H9 (cell line): ENCODE results near the gene SPDL1. TPM values are rescaled to one million over a fixed set of nuclear protein-coding genes. Genes with fewer than 3 reads are reported as not detected.

Source experiments
- DNase-seq: peaks from one replicate; pipeline ENCODE4 v3.0.0-alpha.2; 2017
- H2AFZ ChIP-seq: one replicate; pipeline ENCODE4 v1.6.1; 2013; ENCODE audit warnings: mild to moderate bottlenecking, low read length, control low read depth, moderate library complexity
- H2AK5ac ChIP-seq: 2 replicates; pipeline ENCODE4 v1.6.1; 2013; ENCODE audit warnings: low read length, control low read depth, mixed read lengths; ENCODE audit not compliant: insufficient read length
- H2BK120ac ChIP-seq: one replicate; pipeline ENCODE4 v1.6.1; 2013; ENCODE audit warnings: low read depth, mild to moderate bottlenecking, low read length, control low read depth, inconsistent platforms; ENCODE audit not compliant: poor library complexity, severe bottlenecking
- H2BK12ac ChIP-seq: 2 replicates; pipeline ENCODE4 v1.6.1; 2013; ENCODE audit warnings: low read length, control low read depth, mixed read lengths, low read depth; ENCODE audit not compliant: insufficient read length
- H2BK15ac ChIP-seq: 2 replicates; pipeline ENCODE4 v1.6.1; 2013; ENCODE audit warnings: low read depth, low read length, control low read depth
- H2BK20ac ChIP-seq: one replicate; pipeline ENCODE4 v1.6.1; 2013; ENCODE audit warnings: low read depth, mild to moderate bottlenecking, low read length, control low read depth, inconsistent platforms; ENCODE audit not compliant: poor library complexity, severe bottlenecking
- H2BK5ac ChIP-seq: 2 replicates; pipeline ENCODE4 v1.6.1; 2013; ENCODE audit warnings: low read length, control low read depth, mixed read lengths; ENCODE audit not compliant: insufficient read length
- H3K14ac ChIP-seq: 2 replicates; pipeline ENCODE4 v1.6.1; 2013; ENCODE audit warnings: low read length, control low read depth; ENCODE audit not compliant: insufficient read depth
- H3K18ac ChIP-seq: 2 replicates; pipeline ENCODE4 v1.6.1; 2013; ENCODE audit warnings: low read depth, mild to moderate bottlenecking, mixed read lengths, low read length, control low read depth; ENCODE audit not compliant: insufficient read length
- H3K23ac ChIP-seq: 2 replicates; pipeline ENCODE4 v1.6.1; 2013; ENCODE audit warnings: low read length, control low read depth, mixed read lengths, low read depth; ENCODE audit not compliant: insufficient read length
- H3K23me2 ChIP-seq: 2 replicates; pipeline ENCODE4 v1.6.1; 2013; ENCODE audit warnings: low read depth, mild to moderate bottlenecking, mixed read lengths, low read length, control low read depth; ENCODE audit not compliant: insufficient read length, poor library complexity, severe bottlenecking
- H3K27ac ChIP-seq: 2 replicates; pipeline ENCODE4 v1.5.1; 2013; ENCODE audit warnings: low read length, control low read depth, mixed read lengths, low read depth; ENCODE audit not compliant: insufficient read length
- H3K27me3 ChIP-seq: 2 replicates; pipeline ENCODE4 v1.6.1; 2013; ENCODE audit warnings: low read length, control low read depth, inconsistent platforms; ENCODE audit not compliant: insufficient read depth
- H3K4ac ChIP-seq: 2 replicates; pipeline ENCODE4 v1.6.1; 2013; ENCODE audit warnings: low read depth, mild to moderate bottlenecking, control low read depth, inconsistent platforms, low read length, moderate library complexity
- H3K4me1 ChIP-seq: 2 replicates; pipeline ENCODE4 v1.6.1; 2013; ENCODE audit warnings: low read length, control low read depth, inconsistent platforms; ENCODE audit not compliant: insufficient read depth
- H3K4me2 ChIP-seq: 2 replicates; pipeline ENCODE4 v1.6.1; 2013; ENCODE audit warnings: low read length, control low read depth, mixed read lengths; ENCODE audit not compliant: insufficient read length, insufficient read depth
- H3K56ac ChIP-seq: 2 replicates; pipeline ENCODE4 v1.6.1; 2013; ENCODE audit warnings: low read depth, mild to moderate bottlenecking, mixed read lengths, low read length, control low read depth; ENCODE audit not compliant: insufficient read length
- H3K79me1 ChIP-seq: 2 replicates; pipeline ENCODE4 v1.6.1; 2013; ENCODE audit warnings: low read depth, mild to moderate bottlenecking, moderate library complexity, low read length, control low read depth, inconsistent platforms; ENCODE audit not compliant: insufficient read depth, poor library complexity, severe bottlenecking
- H3K79me2 ChIP-seq: 2 replicates; pipeline ENCODE4 v1.6.1; 2013; ENCODE audit warnings: low read length, control low read depth, inconsistent platforms; ENCODE audit not compliant: insufficient read depth
- H3K9ac ChIP-seq: 2 replicates; pipeline ENCODE4 v1.6.1; 2013; ENCODE audit warnings: low read length, control low read depth, mixed read lengths; ENCODE audit not compliant: insufficient read length; ENCODE audit errors: extremely low read depth
- H3K9me3 ChIP-seq: one replicate; pipeline ENCODE4 v1.6.1; 2013; ENCODE audit warnings: low read depth, low read length, inconsistent platforms; ENCODE audit not compliant: control insufficient read depth
- H3T11ph ChIP-seq: one replicate; pipeline ENCODE4 v1.6.1; 2013; ENCODE audit warnings: mild to moderate bottlenecking, low read length, control low read depth, inconsistent platforms
- H4K20me1 ChIP-seq: one replicate; pipeline ENCODE4 v1.6.1; 2013; ENCODE audit not compliant: control insufficient read depth, insufficient read length, insufficient read depth
- H4K5ac ChIP-seq: 2 replicates; pipeline ENCODE4 v1.6.1; 2013; ENCODE audit warnings: low read depth, mild to moderate bottlenecking, mixed read lengths, low read length, control low read depth; ENCODE audit not compliant: insufficient read length
- H4K8ac ChIP-seq: replicated peaks from 2 replicates; pipeline ENCODE4 v1.6.1; 2013; ENCODE audit warnings: low read length, control low read depth, mixed read lengths, low read depth; ENCODE audit not compliant: insufficient read length
- H4K91ac ChIP-seq: 2 replicates; pipeline ENCODE4 v1.6.1; 2013; ENCODE audit warnings: low read depth, mild to moderate bottlenecking, moderate library complexity, mixed read lengths, low read length, control low read depth; ENCODE audit not compliant: insufficient read length
- H3K27ac Mint-ChIP-seq, 3 experiments: 2 replicates in 2 of 3; 3 replicates in 1 of 3; pipeline ENCODE4 v1.8.0; 2020 to 2021; ENCODE audit warnings: mixed read lengths in 3 of 3, mild to moderate bottlenecking in 1 of 3, moderate library complexity in 1 of 3
- H3K27me3 Mint-ChIP-seq: 2 replicates; pipeline ENCODE4 v1.8.0; 2021; ENCODE audit warnings: low read depth, mild to moderate bottlenecking, moderate library complexity, mixed read lengths
- H3K36me3 Mint-ChIP-seq, 3 experiments: 2 replicates in 2 of 3; 3 replicates in 1 of 3; pipeline ENCODE4 v1.8.0; 2020 to 2021; ENCODE audit warnings: low read depth in 3 of 3, mixed read lengths in 3 of 3; ENCODE audit not compliant: insufficient read depth in 1 of 3
- H3K4me1 Mint-ChIP-seq, 2 experiments: 2 replicates each; pipeline ENCODE4 v1.8.0; 2020; ENCODE audit warnings: mixed read lengths in 2 of 2
- H3K4me3 Mint-ChIP-seq, 2 experiments: 2 replicates in 1 of 2; 3 replicates in 1 of 2; pipeline ENCODE4 v1.8.0; 2020 to 2021; ENCODE audit warnings: mild to moderate bottlenecking in 2 of 2, mixed read lengths in 2 of 2, moderate library complexity in 1 of 2
- H3K9me3 Mint-ChIP-seq, 2 experiments: 2 replicates in 1 of 2; 3 replicates in 1 of 2; pipeline ENCODE4 v1.8.0; 2020; ENCODE audit warnings: mild to moderate bottlenecking in 2 of 2, mixed read lengths in 2 of 2, moderate library complexity in 1 of 2
- CTCF ChIP-seq: fragments of 200-600 bp; sonication (generic); conservative IDR thresholded peaks from 3 replicates; pipeline ENCODE4 v1.8.0; 2021; ENCODE audit warnings: antibody characterized with exemption, mild to moderate bottlenecking
- WGBS: extraction: QIAGEN DNeasy Blood & Tissue Kit; methylation state at CpG from one replicate; pipeline ENCODE4 v1.1.7; 2013; ENCODE audit warnings: missing lambda C conversion rate, low lambda C conversion rate, mixed read lengths; ENCODE audit not compliant: insufficient read length; ENCODE audit errors: extremely low coverage; 5-methylcytosine and 5-hydroxymethylcytosine counted together
- total RNA-seq: library from RNA; stranded (reverse); gene quantifications from 2 replicates; pipeline ENCODE4 v1.2.1, GENCODE V29; 2021

Gene SPDL1
- total RNA-seq, 1 experiment from 2014 or later = 49.4 TPM

GRCh38 chr5:169647566-169647965 is 64.0 kb downstream of the SPDL1 start:
- H2BK20ac ChIP-seq = no peak overlapping the region
- H3K4me3 Mint-ChIP-seq = no peak overlapping the region

More at GRCh38 chr5:169647566-169647965, 64.0 kb downstream of the SPDL1 start:
- Mint-ChIP-seq H3K4me1 (peaks cover 22 to 28% of the 10 kb centered on the region in 2 experiments), H3K27me3 (no peaks in the 10 kb centered on the region), H3K27ac (no peak overlapping the region), H3K9me3 (no peaks in the 10 kb centered on the region), H3K36me3 (no peaks in the 10 kb centered on the region)
- Histone ChIP-seq H3K79me1 (no peaks in the 10 kb centered on the region), H3K4me1 (no peaks in the 10 kb centered on the region), H3K23ac (no peak overlapping the region), H2AK5ac (no peak overlapping the region), H4K91ac (no peak overlapping the region), H2BK12ac (no peak overlapping the region), H3K18ac (no peak overlapping the region), H3K23me2 (no peaks in the 10 kb centered on the region), H3T11ph (no peak overlapping the region), H4K5ac (no peak overlapping the region), H3K27me3 (no peaks in the 10 kb centered on the region), H3K4ac (no peak overlapping the region), H3K4me2 (no peak overlapping the region), H3K9me3 (no peaks in the 10 kb centered on the region), H2BK120ac (no peak overlapping the region), H3K9ac (no peak overlapping the region), H3K79me2 (no peaks in the 10 kb centered on the region), H4K20me1 (no peaks in the 10 kb centered on the region), H4K8ac (no peak overlapping the region), H3K27ac (no peak overlapping the region), H2BK5ac (no peak overlapping the region), H3K14ac (no peak overlapping the region), H2BK15ac (no peak overlapping the region), H3K56ac (no peak overlapping the region), H2AFZ (no peak overlapping the region)
- WGBS = no CpG with 5 or more reads among the region's 1 CpG
- DNase-seq = no peak
- no peak for TF ChIP-seq CTCF
